HCT116 (cell line): Measurements from ENCODE around the gene TRPV4.

ENCODE experiments used
- CBX3 ChIP-seq: IDR thresholded peaks from 2 replicates; pipeline ENCODE4 v1.6.1; 2012; ENCODE audit warnings: low read depth
- CEBPB ChIP-seq: IDR thresholded peaks from 2 replicates; pipeline ENCODE4 v1.6.1; 2012; ENCODE audit warnings: low read depth
- CTCF ChIP-seq, 3 experiments: fragments of 200-600 bp in 1 of 3; sonication (generic) in 1 of 3; IDR thresholded peaks in 2 of 3; conservative IDR thresholded peaks in 1 of 3; 2 replicates each; pipeline ENCODE4 v1.5.1; 2012 to 2017; ENCODE audit warnings: low read depth in 2 of 3, low read length in 2 of 3, antibody characterized with exemption in 1 of 3, borderline replicate concordance in 1 of 3, control low read depth in 1 of 3, mild to moderate bottlenecking in 1 of 3, mixed read lengths in 1 of 3, mixed run types in 1 of 3, moderate library complexity in 1 of 3; ENCODE audit not compliant: insufficient read depth in 1 of 3
- POLR2A ChIP-seq: IDR thresholded peaks from 2 replicates; pipeline ENCODE4 v1.7.0; 2011; ENCODE audit warnings: borderline replicate concordance; ENCODE audit not compliant: insufficient read depth, insufficient read length; ENCODE audit errors: extremely low read depth
- POLR2AphosphoS5 ChIP-seq: IDR thresholded peaks from 2 replicates; pipeline ENCODE4 v1.6.1; 2011; ENCODE audit warnings: mild to moderate bottlenecking, low read depth, low read length, moderate library complexity
- SIN3A ChIP-seq: IDR thresholded peaks from 2 replicates; pipeline ENCODE4 v1.6.1; 2012; ENCODE audit warnings: low read depth
- TCF7L2 ChIP-seq: IDR thresholded peaks from 2 replicates; pipeline ENCODE4 v1.7.0; 2011; ENCODE audit warnings: borderline replicate concordance, inconsistent platforms; ENCODE audit not compliant: insufficient read depth, insufficient read length; ENCODE audit errors: extremely low read depth
- YY1 ChIP-seq: IDR thresholded peaks from 2 replicates; pipeline ENCODE4 v1.6.1; 2011; ENCODE audit warnings: low read length, low read depth, moderate library complexity, mild to moderate bottlenecking; ENCODE audit not compliant: insufficient replicate concordance; ENCODE audit errors: extremely low read depth
- ZFX ChIP-seq: fragments of 450-650 bp; IDR thresholded peaks from 2 replicates; pipeline ENCODE4 v1.6.1; 2017
- TF ChIP-seq, protein P1 (sequence below): IDR thresholded peaks from 2 replicates; pipeline ENCODE4 v1.6.1; 2012

DNA sequence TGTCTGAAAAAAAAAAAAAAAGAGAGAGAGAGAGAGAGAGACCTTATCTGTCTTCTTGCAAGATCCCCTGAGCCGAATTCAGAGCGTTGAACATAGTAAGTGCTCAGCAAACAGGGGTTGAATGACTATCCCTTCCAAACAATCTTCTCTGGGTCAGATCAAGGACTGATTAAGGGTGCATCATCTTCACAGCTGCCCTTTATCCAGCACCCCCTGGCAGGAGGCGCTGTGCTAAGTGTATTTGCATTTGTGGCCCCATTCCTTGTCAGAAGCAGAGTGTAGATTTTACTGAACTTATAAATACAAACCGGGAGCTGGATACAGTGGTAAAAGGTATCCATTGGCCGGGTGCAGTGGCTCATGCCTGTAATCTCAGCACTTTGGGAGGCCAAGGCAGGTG, 8.8 kb upstream of the TRPV4 start:
- TF ChIP-seq TCF7L2 (no peak), POLR2AphosphoS5 (no peak), CTCF (IDR thresholded peaks at IDR 0.05 in 2 of 3, conservative IDR thresholded peaks at IDR 0.05 in 1 of 3; ENCODE audit: borderline replicate concordance in 1 of 3, insufficient read depth in 1 of 3, low read depth in 2 of 3, low read length in 2 of 3) (peak in 1 of 3 experiments; percentile 9; a peak in 2 of 6 replicates), POLR2A (no peak), ZFX (no peak), SIN3A (no peak), CBX3 (no peak), YY1 (no peak), CEBPB (no peak)
- TF ChIP-seq, protein P1, sequence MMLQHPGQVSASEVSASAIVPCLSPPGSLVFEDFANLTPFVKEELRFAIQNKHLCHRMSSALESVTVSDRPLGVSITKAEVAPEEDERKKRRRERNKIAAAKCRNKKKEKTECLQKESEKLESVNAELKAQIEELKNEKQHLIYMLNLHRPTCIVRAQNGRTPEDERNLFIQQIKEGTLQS = no peak
